Sigmoid colon (tissue), 4 donors: ENCODE results near the gene CPLX1.

Experiments used
- EP300 ChIP-seq, 4 donors: sonication (generic); formaldehyde crosslinking; IDR thresholded peaks; one replicate each; pipeline ENCODE4 v1.6.1; 2017; ENCODE audit warnings: antibody characterized with exemption in 4 of 4
- POLR2A ChIP-seq, 2 donors: fragments of 450-650 bp; IDR thresholded peaks; one replicate each; pipeline ENCODE4 v1.6.1; 2016; ENCODE audit warnings: antibody characterized with exemption in 2 of 2, mild to moderate bottlenecking in 2 of 2, moderate library complexity in 2 of 2
- POLR2AphosphoS5 ChIP-seq, 4 donors: sonication (generic); formaldehyde crosslinking; IDR thresholded peaks; one replicate each; pipeline ENCODE4 v1.6.1; 2017; ENCODE audit warnings: antibody characterized with exemption in 4 of 4
- TF ChIP-seq, protein P1 (sequence below), 4 experiments: fragments of 450-650 bp in 3 of 4; fragments of 200-600 bp in 1 of 4; IDR thresholded peaks; one replicate each; pipeline ENCODE4 v1.5.1; 2016 to 2019; ENCODE audit warnings: antibody characterized with exemption in 4 of 4, mild to moderate bottlenecking in 3 of 4, moderate library complexity in 2 of 4

GRCh38 chr4:786074-786741, 39.7 kb downstream of the CPLX1 start:
- TF ChIP-seq POLR2A (IDR thresholded peaks at IDR 0.05) (no peak), POLR2AphosphoS5 (IDR thresholded peaks at IDR 0.05) (no peak), EP300 (IDR thresholded peaks at IDR 0.05) (no peak)
- TF ChIP-seq, protein P1, sequence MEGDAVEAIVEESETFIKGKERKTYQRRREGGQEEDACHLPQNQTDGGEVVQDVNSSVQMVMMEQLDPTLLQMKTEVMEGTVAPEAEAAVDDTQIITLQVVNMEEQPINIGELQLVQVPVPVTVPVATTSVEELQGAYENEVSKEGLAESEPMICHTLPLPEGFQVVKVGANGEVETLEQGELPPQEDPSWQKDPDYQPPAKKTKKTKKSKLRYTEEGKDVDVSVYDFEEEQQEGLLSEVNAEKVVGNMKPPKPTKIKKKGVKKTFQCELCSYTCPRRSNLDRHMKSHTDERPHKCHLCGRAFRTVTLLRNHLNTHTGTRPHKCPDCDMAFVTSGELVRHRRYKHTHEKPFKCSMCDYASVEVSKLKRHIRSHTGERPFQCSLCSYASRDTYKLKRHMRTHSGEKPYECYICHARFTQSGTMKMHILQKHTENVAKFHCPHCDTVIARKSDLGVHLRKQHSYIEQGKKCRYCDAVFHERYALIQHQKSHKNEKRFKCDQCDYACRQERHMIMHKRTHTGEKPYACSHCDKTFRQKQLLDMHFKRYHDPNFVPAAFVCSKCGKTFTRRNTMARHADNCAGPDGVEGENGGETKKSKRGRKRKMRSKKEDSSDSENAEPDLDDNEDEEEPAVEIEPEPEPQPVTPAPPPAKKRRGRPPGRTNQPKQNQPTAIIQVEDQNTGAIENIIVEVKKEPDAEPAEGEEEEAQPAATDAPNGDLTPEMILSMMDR (IDR thresholded peaks at IDR 0.05), result no peak
